Type B pancreatic cell (in vitro differentiated cells): ENCODE data around the gene FASTKD1. TPM values are rescaled to one million over a fixed set of nuclear protein-coding genes. Genes with fewer than 3 reads are reported as not detected.
"Not testable (repeated sequence)": the region's sequence is repeated elsewhere in the genome, so short reads cannot be mapped to it uniquely, and the experiment has no call there.

Source experiments
- DNase-seq: peaks from one replicate; pipeline ENCODE4 v3.0.0; 2021; ENCODE audit warnings: mixed read lengths; ENCODE audit not compliant: unreplicated experiment; ENCODE audit errors: extremely low spot score
- H3K27ac Mint-ChIP-seq: 2 replicates; pipeline ENCODE4 v1.8.0; 2021; ENCODE audit warnings: mild to moderate bottlenecking, mixed read lengths
- H3K27me3 Mint-ChIP-seq: 2 replicates; pipeline ENCODE4 v1.8.0; 2021; ENCODE audit warnings: mixed read lengths
- H3K36me3 Mint-ChIP-seq: 2 replicates; pipeline ENCODE4 v1.8.0; 2021; ENCODE audit warnings: mixed read lengths
- H3K4me1 Mint-ChIP-seq: one replicate; pipeline ENCODE4 v1.8.0; 2021; ENCODE audit warnings: mixed read lengths; ENCODE audit not compliant: unreplicated experiment
- H3K4me3 Mint-ChIP-seq: 2 replicates; pipeline ENCODE4 v1.8.0; 2021; ENCODE audit warnings: mild to moderate bottlenecking, mixed read lengths
- H3K9me3 Mint-ChIP-seq: 2 replicates; pipeline ENCODE4 v1.8.0; 2021; ENCODE audit warnings: mixed read lengths
- CTCF ChIP-seq: fragments of 200-600 bp; sonication (generic); conservative IDR thresholded peaks from 2 replicates; pipeline ENCODE4 v1.5.0; 2021; ENCODE audit warnings: antibody characterized with exemption, mild to moderate bottlenecking
- total RNA-seq: library from RNA; stranded (reverse); gene quantifications from 2 replicates; pipeline ENCODE4 v1.2.1, GENCODE V29; 2021; ENCODE audit warnings: low replicate concordance

The FASTKD1 gene
- total RNA-seq, 1 donor from 2014 or later = 35.8 TPM

GRCh38 chr2:169540146-169540545 is 33.5 kb downstream of the FASTKD1 start:
- H3K27me3 Mint-ChIP-seq = no peaks in the 10 kb centered on the region
- no peaks in the 10 kb centered on the region for H3K9me3 Mint-ChIP-seq
- no peaks in the 10 kb centered on the region for H3K4me1 Mint-ChIP-seq
- H3K27ac Mint-ChIP-seq = no peak overlapping the region
- no peak for DNase-seq
- no peak for TF ChIP-seq CTCF
- no peak overlapping the region for H3K4me3 Mint-ChIP-seq
- H3K36me3 Mint-ChIP-seq = peaks cover 11% of the 10 kb centered on the region

- not testable (repeated sequence) for DNase-seq, H3K4me1 Mint-ChIP-seq, H3K27ac Mint-ChIP-seq, H3K27me3 Mint-ChIP-seq, H3K9me3 Mint-ChIP-seq, H3K4me3 Mint-ChIP-seq
- H3K36me3 Mint-ChIP-seq = peaks cover 11% of the 10 kb centered on the region
These were observed 34.2 kb downstream of the FASTKD1 start for GRCh38 chr2:169539460-169539859.

- H3K4me3 Mint-ChIP-seq = no peak overlapping the region
- no peaks in the 10 kb centered on the region for H3K9me3 Mint-ChIP-seq
- H3K27ac Mint-ChIP-seq = no peak overlapping the region
- H3K4me1 Mint-ChIP-seq = no peaks in the 10 kb centered on the region
- no peak for DNase-seq
- TF ChIP-seq CTCF = peak; percentile 91
- H3K36me3 Mint-ChIP-seq = peaks cover 4% of the 10 kb centered on the region
- no peaks in the 10 kb centered on the region for H3K27me3 Mint-ChIP-seq
These were observed 45.4 kb downstream of the FASTKD1 start for GRCh38 chr2:169528271-169528701.

GRCh38 chr2:169526451-169526850 is 47.2 kb downstream of the FASTKD1 start:
- H3K4me1 Mint-ChIP-seq = no peaks in the 10 kb centered on the region
- H3K27ac Mint-ChIP-seq = no peak overlapping the region
- no peaks in the 10 kb centered on the region for H3K27me3 Mint-ChIP-seq
- no peak overlapping the region for H3K4me3 Mint-ChIP-seq
- no peaks in the 10 kb centered on the region for H3K9me3 Mint-ChIP-seq
- peaks cover 4% of the 10 kb centered on the region for H3K36me3 Mint-ChIP-seq
- no peak for TF ChIP-seq CTCF
- no peak for DNase-seq

GRCh38 chr2:169525434-169525833 is 48.2 kb downstream of the FASTKD1 start:
- TF ChIP-seq CTCF = no peak
- H3K4me3 Mint-ChIP-seq = no peak overlapping the region
- H3K27ac Mint-ChIP-seq = no peak overlapping the region
- H3K4me1 Mint-ChIP-seq = no peaks in the 10 kb centered on the region
- no peaks in the 10 kb centered on the region for H3K27me3 Mint-ChIP-seq
- DNase-seq = no peak
- peaks cover 4% of the 10 kb centered on the region for H3K36me3 Mint-ChIP-seq
- H3K9me3 Mint-ChIP-seq = no peaks in the 10 kb centered on the region

- no peak for TF ChIP-seq CTCF
These were observed 50.0 kb downstream of the FASTKD1 start for GRCh38 chr2:169523681-169524080.

More at GRCh38 chr2:169523681-169524080, 50.0 kb downstream of the FASTKD1 start:
- H3K4me1 Mint-ChIP-seq = no peaks in the 10 kb centered on the region
- H3K27ac Mint-ChIP-seq = no peak overlapping the region
- H3K36me3 Mint-ChIP-seq = peaks cover 1% of the 10 kb centered on the region
- no peaks in the 10 kb centered on the region for H3K27me3 Mint-ChIP-seq
- no peak for DNase-seq
- no peaks in the 10 kb centered on the region for H3K9me3 Mint-ChIP-seq
- H3K4me3 Mint-ChIP-seq = no peak overlapping the region
